Adipocyte (in vitro differentiated cells): Measurements from ENCODE around the gene SMAD4.

Experiments used
- DNase-seq: peaks from one replicate; pipeline ENCODE4 v3.0.0-alpha.2; 2015; ENCODE audit warnings: low read depth
- H3K27me3 ChIP-seq: replicated peaks from 2 replicates; pipeline ENCODE4 v1.7.0; 2013; ENCODE audit warnings: mild to moderate bottlenecking, low read length, moderate library complexity; ENCODE audit not compliant: control insufficient read depth, insufficient read depth
- H3K36me3 ChIP-seq: 2 replicates; pipeline ENCODE4 v1.7.0; 2013; ENCODE audit warnings: low read length, mild to moderate bottlenecking, moderate library complexity; ENCODE audit not compliant: control insufficient read depth, insufficient read depth, severe bottlenecking
- H3K4me1 ChIP-seq: 2 replicates; pipeline ENCODE4 v1.7.0; 2013; ENCODE audit warnings: mild to moderate bottlenecking, low read length, moderate library complexity; ENCODE audit not compliant: control insufficient read depth, insufficient read depth
- H3K4me3 ChIP-seq: 2 replicates; pipeline ENCODE4 v1.7.0; 2013; ENCODE audit warnings: mild to moderate bottlenecking, low read length, moderate library complexity
- H3K9ac ChIP-seq: 2 replicates; pipeline ENCODE4 v1.7.0; 2013; ENCODE audit warnings: mild to moderate bottlenecking, low read length, moderate library complexity
- H3K9me3 ChIP-seq: 2 replicates; pipeline ENCODE4 v1.7.0; 2013; ENCODE audit warnings: mild to moderate bottlenecking, low read length, moderate library complexity; ENCODE audit not compliant: control insufficient read depth

The SMAD4 gene

GRCh38 chr18:51127664-51128063, 97.7 kb downstream of the SMAD4 start:
- Histone ChIP-seq H3K27me3 (no peaks in the 10 kb centered on the region), H3K4me3 (no peak overlapping the region), H3K9me3 (no peaks in the 10 kb centered on the region), H3K4me1 (no peaks in the 10 kb centered on the region), H3K36me3 (no peaks in the 10 kb centered on the region), H3K9ac (no peak overlapping the region)
- DNase-seq = peak; percentile 8

GRCh38 chr18:51128533-51128932, 98.5 kb downstream of the SMAD4 start:
- H3K4me1 ChIP-seq = peaks cover 3% of the 10 kb centered on the region
- no peak for DNase-seq
- no peaks in the 10 kb centered on the region for H3K36me3 ChIP-seq
- no peak overlapping the region for H3K9ac ChIP-seq
- H3K27me3 ChIP-seq = no peaks in the 10 kb centered on the region
- H3K9me3 ChIP-seq = no peaks in the 10 kb centered on the region
- no peak overlapping the region for H3K4me3 ChIP-seq

DNA sequence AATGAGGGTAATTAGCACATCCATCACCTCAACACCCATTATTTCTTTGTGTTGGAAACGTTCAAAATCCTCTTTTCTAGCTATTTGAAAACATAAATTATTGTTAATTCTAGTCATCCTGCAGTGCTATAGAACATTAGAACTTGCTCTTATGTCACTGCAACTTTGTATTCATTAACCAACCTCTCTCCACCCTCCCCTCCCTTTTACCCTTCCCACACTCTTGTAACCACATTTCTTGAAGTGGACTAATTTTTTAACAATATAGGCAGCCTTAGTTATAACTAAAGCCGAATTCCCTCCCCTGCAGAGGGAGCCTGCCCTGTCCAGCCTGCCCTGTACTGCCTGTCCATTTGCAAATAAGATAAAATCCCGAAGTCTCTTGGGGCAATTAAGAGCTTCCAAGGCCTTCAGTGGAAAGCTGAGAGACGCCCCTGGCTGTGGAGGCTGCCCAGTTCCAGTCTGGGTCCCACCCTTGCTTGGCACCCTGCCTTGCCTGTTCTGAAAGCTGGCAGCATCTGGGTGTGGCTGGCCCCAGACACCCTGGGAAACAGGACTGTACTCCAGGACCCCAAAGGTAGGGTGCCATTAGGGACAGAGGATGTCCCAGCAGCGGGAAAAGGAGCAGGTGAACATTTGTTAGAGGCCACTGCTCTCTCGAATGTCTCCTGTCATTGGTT, 102.4 kb downstream of the SMAD4 start:
- Histone ChIP-seq H3K27me3 (no peaks in the 10 kb centered on the region), H3K9me3 (no peaks in the 10 kb centered on the region), H3K9ac (no peak overlapping the region), H3K4me1 (peaks cover 7% of the 10 kb centered on the region), H3K4me3 (no peak overlapping the region), H3K36me3 (no peaks in the 10 kb centered on the region)
- no peak for DNase-seq

DNA sequence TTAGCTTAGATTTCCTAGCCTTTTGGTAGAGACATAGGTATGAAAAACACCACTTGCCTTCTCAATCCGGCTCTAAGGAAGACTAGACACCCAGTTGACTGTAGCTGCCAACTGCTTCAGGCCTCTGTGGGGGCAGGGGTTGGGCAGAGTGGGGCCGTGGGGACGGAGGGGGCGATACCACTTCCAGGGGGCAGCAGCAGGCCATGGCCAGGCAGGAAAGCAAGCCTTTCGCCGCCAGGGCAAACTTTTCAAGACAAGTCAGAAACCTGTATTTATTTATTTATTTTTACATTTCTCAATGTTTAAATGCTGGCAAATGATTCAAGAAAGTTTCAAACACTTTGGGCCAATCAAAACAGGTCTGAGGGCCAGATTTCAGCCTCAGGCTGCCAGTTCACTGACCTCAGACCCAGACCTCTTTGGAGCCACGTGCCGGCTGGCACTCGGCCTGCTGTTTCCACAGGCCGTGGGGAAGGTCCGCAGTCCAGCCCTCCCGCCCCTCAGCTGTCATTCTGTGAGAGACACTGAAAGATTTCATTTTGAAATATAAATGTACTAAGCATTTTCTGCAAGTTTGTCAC, 103.7 kb downstream of the SMAD4 start:
- Histone ChIP-seq H3K9ac (no peak overlapping the region), H3K36me3 (no peaks in the 10 kb centered on the region), H3K27me3 (no peaks in the 10 kb centered on the region), H3K9me3 (no peaks in the 10 kb centered on the region), H3K4me3 (no peak overlapping the region), H3K4me1 (peaks cover 7% of the 10 kb centered on the region)
- no peak for DNase-seq
